ENCODE data around the gene ZNF438. TPM values are rescaled to one million over a fixed set of nuclear protein-coding genes. Genes with fewer than 3 reads are reported as not detected.

ZNF438 gene
- total and polyA plus RNA-seq, 2 of the 8 experiments (the other 6 are each of a cell fraction or from before 2014, with no cell fraction given): 0.95 to 1.7 TPM

DNA sequence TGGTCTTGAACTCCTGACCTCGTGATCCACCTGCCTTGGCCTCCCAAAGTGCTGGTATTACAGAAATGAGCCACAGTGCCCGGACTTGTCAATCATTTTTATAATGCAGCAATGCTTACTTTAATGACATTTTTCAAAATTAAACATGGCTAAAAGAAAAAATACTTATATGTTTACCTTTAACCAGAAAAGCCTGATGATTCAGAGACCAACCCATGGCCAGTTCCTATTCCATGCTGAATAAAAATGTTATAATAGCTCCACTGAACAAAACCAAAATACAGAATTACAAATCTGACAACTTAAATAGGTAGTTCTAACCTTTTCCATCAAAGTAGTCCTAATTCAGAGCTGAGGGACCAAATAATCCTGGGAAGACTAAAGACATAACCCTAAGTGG, 21.6 kb downstream of the ZNF438 start:
- H3K4me3 ChIP-seq (ENCODE audit: extremely low read depth in 1 of 4, insufficient read depth in 2 of 4, low read depth in 3 of 4, low read length in 4 of 4): no peak overlapping the region
- no peak overlapping the region for H3K9ac ChIP-seq (replicated peaks in 1 of 4; ENCODE audit: extremely low read depth in 1 of 4, low read depth in 3 of 4, low read length in 3 of 4)
- ChIA-PET POLR2A (ENCODE audit: partially characterized antibody) (no interaction called here), CTCF (ENCODE audit: partially characterized antibody) (interaction anchor here (0.6 kb wide), 1 partner anchor 381 kb away, joined by 4 read pairs; no protein-coding TSS in a partner anchor)
- no peak overlapping the region for H3K56ac ChIP-seq (replicated peaks; ENCODE audit: insufficient read length, low read depth, low read length)
- H3K14ac ChIP-seq (ENCODE audit: insufficient read length): no peak overlapping the region
- H2BK5ac ChIP-seq (ENCODE audit: low read depth, low read length): no peak overlapping the region
- no peak overlapping the region for H3K27ac ChIP-seq (ENCODE audit: low read depth, low read length)
- no peak overlapping the region for H2BK20ac ChIP-seq (ENCODE audit: low read length)
- no peak overlapping the region for H2BK12ac ChIP-seq (ENCODE audit: low read depth, low read length)
- H2BK120ac ChIP-seq (replicated peaks; ENCODE audit: low read depth, low read length): no peak overlapping the region
- no peaks in the 10 kb centered on the region for H3K79me1 ChIP-seq (ENCODE audit: low read depth, low read length)
- H4K20me1 ChIP-seq (replicated peaks in 1 of 2; ENCODE audit: control insufficient read depth in 1 of 2, insufficient read depth in 2 of 2, low read length in 2 of 2): no peaks in the 10 kb centered on the region
- no peak overlapping the region for H2AFZ ChIP-seq (ENCODE audit: low read length)
- no peaks in the 10 kb centered on the region; the same call in 1 of the 2 replicates for H3K23me2 ChIP-seq (ENCODE audit: low read depth, low read length)
- H4K8ac ChIP-seq (ENCODE audit: extremely low read depth, insufficient read depth, low read length): no peak overlapping the region
- H2BK15ac ChIP-seq (ENCODE audit: low read length): no peak overlapping the region
- H3K36me3 ChIP-seq (ENCODE audit: control insufficient read depth in 2 of 4, insufficient read depth in 4 of 4, low read length in 3 of 4): no peaks in the 10 kb centered on the region
- FAIRE-seq: no peak
- no peak for TF ChIP-seq POU5F1 (IDR thresholded peaks at IDR 0.05; ENCODE audit: low read depth, low read length)
- TF ChIP-seq USF2 (IDR thresholded peaks at IDR 0.05; ENCODE audit: low read length): no peak
- TF ChIP-seq SRF (IDR thresholded peaks at IDR 0.05; ENCODE audit: low read depth, low read length): no peak
- no peak for TF ChIP-seq RBBP5 (IDR thresholded peaks at IDR 0.05; ENCODE audit: borderline replicate concordance, low read depth, low read length)
- TF ChIP-seq TBP (IDR thresholded peaks at IDR 0.05; ENCODE audit: low read depth, low read length): no peak
- TF ChIP-seq CHD2 (IDR thresholded peaks at IDR 0.05; ENCODE audit: low read length): no peak
- TF ChIP-seq POLR2AphosphoS5 (IDR thresholded peaks at IDR 0.05; ENCODE audit: low read depth, low read length): no peak
- no peaks in the 10 kb centered on the region for H3K27me3 ChIP-seq (replicated peaks in 1 of 4; ENCODE audit: control insufficient read depth in 3 of 4, extremely low read depth in 1 of 4, insufficient read depth in 3 of 4, low read length in 3 of 4)
- no peak overlapping the region for H3K4ac ChIP-seq (replicated peaks; ENCODE audit: insufficient read length, low read depth, low read length)
- H2AK5ac ChIP-seq (ENCODE audit: low read depth, low read length): no peak overlapping the region
- H4K5ac ChIP-seq (ENCODE audit: insufficient read length, low read depth, low read length): no peak overlapping the region
- H4K91ac ChIP-seq (replicated peaks; ENCODE audit: insufficient read length, low read length): no peak overlapping the region
- H3K4me1 ChIP-seq (replicated peaks in 1 of 4; ENCODE audit: control insufficient read depth in 3 of 4, insufficient read depth in 4 of 4, low read length in 3 of 4): no peaks in the 10 kb centered on the region
- WGBS, 2 experiments (ENCODE audit: extremely low coverage in 1 of 2, insufficient coverage in 1 of 2, insufficient read length in 1 of 2, insufficient replicate concordance in 2 of 2, low coverage in 1 of 2, low lambda C conversion rate in 2 of 2, missing lambda C conversion rate in 1 of 2): 86% methylated on average over 2 of the region's 2 CpGs; no CpG with 5 or more reads in 1 of the 2 experiments
- H3K4me2 ChIP-seq (ENCODE audit: insufficient read depth in 1 of 2, low read depth in 2 of 2, low read length in 2 of 2): no peak overlapping the region
- no peaks in the 10 kb centered on the region for H3K79me2 ChIP-seq (ENCODE audit: control insufficient read depth in 1 of 2, insufficient read depth in 2 of 2, low read length in 2 of 2)
- no peak for DNase-seq (ENCODE audit: low read depth in 1 of 2, low spot score in 2 of 2)
- H3K9me3 ChIP-seq (ENCODE audit: insufficient read depth in 2 of 2, low read depth in 1 of 2, low read length in 1 of 2): no peaks in the 10 kb centered on the region
- no peak overlapping the region for H3K18ac ChIP-seq (ENCODE audit: extremely low read depth, low read length)
- H3K23ac ChIP-seq (ENCODE audit: insufficient read length): no peak overlapping the region
